ENCODE results near the gene RWDD3.

GRCh38 chr1:95207223-95207935 lies 26.6 kb upstream of the RWDD3 start:
- TF ChIP-seq REST (IDR thresholded peaks at IDR 0.05; ENCODE audit: insufficient replicate concordance, low read depth): no peak
- TF ChIP-seq CTCF (IDR thresholded peaks at IDR 0.05; ENCODE audit: insufficient read depth, low read length): no peak

All from HL-60 (cell line).